GM23338 (cell line): ENCODE measurements around the gene SLFN5. TPM values are rescaled to one million over a fixed set of nuclear protein-coding genes. Genes with fewer than 3 reads are reported as not detected.

Source experiments
- ATAC-seq: fragments of 200-7000 bp; cut with Tn5 transposase; 3 replicates; pipeline ENCODE4 v1.9.1; 2020
- DNase-seq: peaks from one replicate; pipeline ENCODE4 v3.0.0-alpha.2; 2015; ENCODE audit warnings: low spot score
- H2AFZ ChIP-seq: fragments of 200-600 bp; sonication (generic); 2 replicates; pipeline ENCODE4 v1.8.0; 2016; ENCODE audit warnings: antibody characterized with exemption, mild to moderate bottlenecking, moderate library complexity
- H3F3A ChIP-seq: fragments of 200-600 bp; sonication (generic); replicated peaks from 2 replicates; pipeline ENCODE4 v1.8.0; 2017; ENCODE audit warnings: antibody characterized with exemption, mixed run types, low read depth
- H3K27ac ChIP-seq: fragments of 200-600 bp; sonication (generic); 2 replicates; pipeline ENCODE4 v1.6.1; 2016; ENCODE audit warnings: low read depth
- H3K27me3 ChIP-seq: fragments of 200-600 bp; sonication (generic); 2 replicates; pipeline ENCODE4 v1.8.0; 2016; ENCODE audit warnings: mild to moderate bottlenecking, mixed run types, moderate library complexity; ENCODE audit not compliant: insufficient read depth
- H3K36me3 ChIP-seq: fragments of 200-600 bp; sonication (generic); 2 replicates; pipeline ENCODE4 v1.8.0; 2016; ENCODE audit warnings: mild to moderate bottlenecking; ENCODE audit not compliant: insufficient read depth
- H3K4me1 ChIP-seq: fragments of 200-600 bp; sonication (generic); 2 replicates; pipeline ENCODE4 v1.8.0; 2016; ENCODE audit warnings: mild to moderate bottlenecking, moderate library complexity; ENCODE audit not compliant: insufficient read depth
- H3K4me2 ChIP-seq: fragments of 200-600 bp; sonication (generic); 2 replicates; pipeline ENCODE4 v1.7.1; 2017; ENCODE audit warnings: mixed run types
- H3K4me3 ChIP-seq: fragments of 200-600 bp; sonication (generic); 2 replicates; pipeline ENCODE4 v1.6.1; 2016; ENCODE audit warnings: mixed run types
- H3K79me2 ChIP-seq: fragments of 200-600 bp; sonication (generic); replicated peaks from 2 replicates; pipeline ENCODE4 v1.8.0; 2017; ENCODE audit warnings: mild to moderate bottlenecking; ENCODE audit not compliant: insufficient read depth
- H3K9me2 ChIP-seq: fragments of 200-600 bp; sonication (generic); 2 replicates; pipeline ENCODE4 v1.8.0; 2017; ENCODE audit not compliant: insufficient read depth
- H4K20me1 ChIP-seq: fragments of 200-600 bp; sonication (generic); replicated peaks from 2 replicates; pipeline ENCODE4 v1.8.0; 2017; ENCODE audit warnings: mild to moderate bottlenecking; ENCODE audit not compliant: insufficient read depth
- H3K27ac Mint-ChIP-seq: 2 replicates; pipeline ENCODE4 v1.8.0; 2020; ENCODE audit warnings: inconsistent platforms, mild to moderate bottlenecking, moderate library complexity, mixed read lengths
- H3K27me3 Mint-ChIP-seq: 3 replicates; pipeline ENCODE4 v1.8.0; 2022; ENCODE audit warnings: low read depth, mild to moderate bottlenecking, moderate library complexity, mixed read lengths, inconsistent platforms; ENCODE audit not compliant: insufficient read depth, poor library complexity
- H3K36me3 Mint-ChIP-seq: 3 replicates; pipeline ENCODE4 v1.8.0; 2021; ENCODE audit warnings: low read depth, mild to moderate bottlenecking, inconsistent platforms, moderate library complexity, mixed read lengths
- H3K4me1 Mint-ChIP-seq: 3 replicates; pipeline ENCODE4 v1.8.0; 2020; ENCODE audit warnings: mild to moderate bottlenecking, inconsistent platforms, mixed read lengths
- H3K4me3 Mint-ChIP-seq: 3 replicates; pipeline ENCODE4 v1.8.0; 2021; ENCODE audit warnings: moderate library complexity, mild to moderate bottlenecking, inconsistent platforms, mixed read lengths
- H3K9me3 Mint-ChIP-seq: 3 replicates; pipeline ENCODE4 v1.8.0; 2020; ENCODE audit warnings: moderate library complexity, mild to moderate bottlenecking, inconsistent platforms, mixed read lengths
- CREB1 ChIP-seq: fragments of 250-450 bp; sonication (Bioruptor Pico); IDR thresholded peaks from 2 replicates; pipeline ENCODE4 v1.5.0; 2020; ENCODE audit warnings: low read depth, mild to moderate bottlenecking, moderate library complexity
- CTCF ChIP-seq, 2 experiments: fragments of 200-600 bp in 1 of 2; sonication (generic) in 1 of 2; conservative IDR thresholded peaks; 2 replicates each; pipeline versions ENCODE4 v1.5.1 to v1.6.1; 2016 to 2017; ENCODE audit warnings: antibody characterized with exemption in 2 of 2, low read depth in 2 of 2, mild to moderate bottlenecking in 2 of 2, moderate library complexity in 1 of 2
- EZH2 ChIP-seq: fragments of 200-600 bp; sonication (generic); IDR thresholded peaks from one replicate; pipeline ENCODE4 v1.8.0; 2017; ENCODE audit warnings: antibody characterized with exemption, mild to moderate bottlenecking, low read depth; ENCODE audit not compliant: unreplicated experiment
- EZH2phosphoT487 ChIP-seq: fragments of 200-600 bp; sonication (generic); IDR thresholded peaks from one replicate; pipeline ENCODE4 v1.8.1; 2018; ENCODE audit warnings: antibody characterized with exemption; ENCODE audit not compliant: unreplicated experiment
- JUNB ChIP-seq: IDR thresholded peaks from one replicate; pipeline ENCODE4 v1.6.1; 2016; ENCODE audit warnings: antibody characterized with exemption; ENCODE audit not compliant: unreplicated experiment
- POLR2AphosphoS5 ChIP-seq: IDR thresholded peaks from 2 replicates; pipeline ENCODE4 v1.6.1; 2016; ENCODE audit warnings: antibody characterized with exemption, low read depth
- STAT1 ChIP-seq: IDR thresholded peaks from one replicate; pipeline ENCODE4 v1.6.1; 2016; ENCODE audit warnings: antibody characterized with exemption; ENCODE audit not compliant: unreplicated experiment
- ZNF331 ChIP-seq: fragments of 250-450 bp; sonication (Bioruptor Pico); IDR thresholded peaks from 2 replicates; pipeline ENCODE4 v1.5.0; 2020; ENCODE audit warnings: low read depth, mild to moderate bottlenecking, moderate library complexity
- polyA plus RNA-seq: library from polyadenylated mRNA; unstranded; fragments of >200 nt; fragmentation: Nextera tagmentation; extraction: Ambion mirVana; gene quantifications from 2 replicates; pipeline ENCODE4 v1.2.1, GENCODE V29; 2016
- total RNA-seq: library from RNA; depleted of rRNA; stranded (reverse); fragments of >200 nt; shearing (Covaris generic); gene quantifications from 2 replicates; pipeline ENCODE4 v1.2.3, GENCODE V29; 2014
- TF ChIP-seq, protein P1 (sequence below): fragments of 250-450 bp; sonication (Bioruptor Pico); IDR thresholded peaks from 2 replicates; pipeline ENCODE4 v1.5.0; 2020; ENCODE audit warnings: mild to moderate bottlenecking, moderate library complexity
- TF ChIP-seq, protein P2 (sequence below): IDR thresholded peaks from one replicate; pipeline ENCODE4 v1.6.1; 2018; ENCODE audit warnings: antibody characterized with exemption; ENCODE audit not compliant: unreplicated experiment
- TF ChIP-seq, protein P3 (sequence below): IDR thresholded peaks from 2 replicates; pipeline ENCODE4 v1.6.1; 2016; ENCODE audit warnings: antibody characterized with exemption

SLFN5 gene
- total and polyA plus RNA-seq, 2 experiments from 2014 or later, result 1.4 to 6.4 TPM

DNA sequence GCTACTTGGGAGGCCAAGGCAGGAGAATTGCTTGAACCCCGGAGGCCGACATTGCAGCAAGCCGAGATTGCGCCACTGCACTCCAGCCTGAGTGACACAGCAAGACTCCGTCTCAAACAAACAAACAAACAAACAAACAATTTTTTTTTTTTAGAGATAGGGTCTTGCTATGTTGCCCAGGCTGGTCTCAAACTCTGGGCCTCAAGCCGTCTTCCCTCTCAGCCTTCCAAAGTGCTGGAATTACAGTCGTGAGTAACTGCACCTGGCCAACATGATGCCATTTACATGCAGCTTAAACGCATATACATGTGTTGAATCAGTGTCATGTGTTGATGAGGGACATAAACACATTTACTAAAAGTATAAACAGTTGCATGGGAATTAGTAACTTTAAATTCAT is 2.0 kb upstream of the SLFN5 start (continued):
- TF ChIP-seq, protein P1, sequence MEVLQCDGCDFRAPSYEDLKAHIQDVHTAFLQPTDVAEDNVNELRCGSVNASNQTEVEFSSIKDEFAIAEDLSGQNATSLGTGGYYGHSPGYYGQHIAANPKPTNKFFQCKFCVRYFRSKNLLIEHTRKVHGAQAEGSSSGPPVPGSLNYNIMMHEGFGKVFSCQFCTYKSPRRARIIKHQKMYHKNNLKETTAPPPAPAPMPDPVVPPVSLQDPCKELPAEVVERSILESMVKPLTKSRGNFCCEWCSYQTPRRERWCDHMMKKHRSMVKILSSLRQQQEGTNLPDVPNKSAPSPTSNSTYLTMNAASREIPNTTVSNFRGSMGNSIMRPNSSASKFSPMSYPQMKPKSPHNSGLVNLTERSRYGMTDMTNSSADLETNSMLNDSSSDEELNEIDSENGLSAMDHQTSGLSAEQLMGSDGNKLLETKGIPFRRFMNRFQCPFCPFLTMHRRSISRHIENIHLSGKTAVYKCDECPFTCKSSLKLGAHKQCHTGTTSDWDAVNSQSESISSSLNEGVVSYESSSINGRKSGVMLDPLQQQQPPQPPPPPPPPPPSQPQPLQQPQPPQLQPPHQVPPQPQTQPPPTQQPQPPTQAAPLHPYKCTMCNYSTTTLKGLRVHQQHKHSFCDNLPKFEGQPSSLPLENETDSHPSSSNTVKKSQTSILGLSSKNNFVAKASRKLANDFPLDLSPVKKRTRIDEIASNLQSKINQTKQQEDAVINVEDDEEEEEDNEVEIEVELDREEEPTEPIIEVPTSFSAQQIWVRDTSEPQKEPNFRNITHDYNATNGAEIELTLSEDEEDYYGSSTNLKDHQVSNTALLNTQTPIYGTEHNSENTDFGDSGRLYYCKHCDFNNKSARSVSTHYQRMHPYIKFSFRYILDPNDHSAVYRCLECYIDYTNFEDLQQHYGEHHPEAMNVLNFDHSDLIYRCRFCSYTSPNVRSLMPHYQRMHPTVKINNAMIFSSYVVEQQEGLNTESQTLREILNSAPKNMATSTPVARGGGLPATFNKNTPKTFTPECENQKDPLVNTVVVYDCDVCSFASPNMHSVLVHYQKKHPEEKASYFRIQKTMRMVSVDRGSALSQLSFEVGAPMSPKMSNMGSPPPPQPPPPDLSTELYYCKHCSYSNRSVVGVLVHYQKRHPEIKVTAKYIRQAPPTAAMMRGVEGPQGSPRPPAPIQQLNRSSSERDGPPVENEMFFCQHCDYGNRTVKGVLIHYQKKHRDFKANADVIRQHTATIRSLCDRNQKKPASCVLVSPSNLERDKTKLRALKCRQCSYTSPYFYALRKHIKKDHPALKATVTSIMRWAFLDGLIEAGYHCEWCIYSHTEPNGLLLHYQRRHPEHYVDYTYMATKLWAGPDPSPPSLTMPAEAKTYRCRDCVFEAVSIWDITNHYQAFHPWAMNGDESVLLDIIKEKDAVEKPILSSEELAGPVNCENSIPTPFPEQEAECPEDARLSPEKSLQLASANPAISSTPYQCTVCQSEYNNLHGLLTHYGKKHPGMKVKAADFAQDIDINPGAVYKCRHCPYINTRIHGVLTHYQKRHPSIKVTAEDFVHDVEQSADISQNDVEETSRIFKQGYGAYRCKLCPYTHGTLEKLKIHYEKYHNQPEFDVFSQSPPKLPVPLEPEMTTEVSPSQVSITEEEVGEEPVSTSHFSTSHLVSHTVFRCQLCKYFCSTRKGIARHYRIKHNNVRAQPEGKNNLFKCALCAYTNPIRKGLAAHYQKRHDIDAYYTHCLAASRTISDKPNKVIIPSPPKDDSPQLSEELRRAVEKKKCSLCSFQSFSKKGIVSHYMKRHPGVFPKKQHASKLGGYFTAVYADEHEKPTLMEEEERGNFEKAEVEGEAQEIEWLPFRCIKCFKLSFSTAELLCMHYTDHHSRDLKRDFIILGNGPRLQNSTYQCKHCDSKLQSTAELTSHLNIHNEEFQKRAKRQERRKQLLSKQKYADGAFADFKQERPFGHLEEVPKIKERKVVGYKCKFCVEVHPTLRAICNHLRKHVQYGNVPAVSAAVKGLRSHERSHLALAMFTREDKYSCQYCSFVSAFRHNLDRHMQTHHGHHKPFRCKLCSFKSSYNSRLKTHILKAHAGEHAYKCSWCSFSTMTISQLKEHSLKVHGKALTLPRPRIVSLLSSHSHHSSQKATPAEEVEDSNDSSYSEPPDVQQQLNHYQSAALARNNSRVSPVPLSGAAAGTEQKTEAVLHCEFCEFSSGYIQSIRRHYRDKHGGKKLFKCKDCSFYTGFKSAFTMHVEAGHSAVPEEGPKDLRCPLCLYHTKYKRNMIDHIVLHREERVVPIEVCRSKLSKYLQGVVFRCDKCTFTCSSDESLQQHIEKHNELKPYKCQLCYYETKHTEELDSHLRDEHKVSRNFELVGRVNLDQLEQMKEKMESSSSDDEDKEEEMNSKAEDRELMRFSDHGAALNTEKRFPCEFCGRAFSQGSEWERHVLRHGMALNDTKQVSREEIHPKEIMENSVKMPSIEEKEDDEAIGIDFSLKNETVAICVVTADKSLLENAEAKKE, result no peak
- no peak for TF ChIP-seq POLR2AphosphoS5
- TF ChIP-seq EZH2phosphoT487, result no peak

GRCh38 chr17:35241520-35241919 is 1.4 kb upstream of the SLFN5 start:
- no peak for ATAC-seq
- peak overlapping the region; percentile 95 for H3K4me2 ChIP-seq
- H4K20me1 ChIP-seq, result no peaks in the 10 kb centered on the region
- no peaks in the 10 kb centered on the region for H3K36me3 ChIP-seq
- no peaks in the 10 kb centered on the region for H3K79me2 ChIP-seq
- DNase-seq, result peak; percentile 15
- Mint-ChIP-seq H3K4me3 (peak overlapping the region; percentile 94), H3K4me1 (peaks cover 22% of the 10 kb centered on the region), H3K27ac (no peak overlapping the region), H3K27me3 (peaks cover 12% of the 10 kb centered on the region), H3K9me3 (no peaks in the 10 kb centered on the region), H3K36me3 (no peaks in the 10 kb centered on the region)
- peaks cover 7% of the 10 kb centered on the region; the same call in 1 of the 2 replicates for H3F3A ChIP-seq
- peaks cover 11% of the 10 kb centered on the region; the same call in 1 of the 2 replicates for H3K27me3 ChIP-seq
- no peaks in the 10 kb centered on the region for H3K9me2 ChIP-seq
- peak overlapping the region; percentile 88 for H2AFZ ChIP-seq
- H3K27ac ChIP-seq, result no peak overlapping the region
- H3K4me1 ChIP-seq, result peaks cover 19% of the 10 kb centered on the region; the same call in 1 of the 2 replicates
- H3K4me3 ChIP-seq, result peak overlapping the region; percentile 88
- no peak for TF ChIP-seq EZH2
- TF ChIP-seq ZNF331 (CRISPR knock-in tag), result no peak
- TF ChIP-seq, protein P2, sequence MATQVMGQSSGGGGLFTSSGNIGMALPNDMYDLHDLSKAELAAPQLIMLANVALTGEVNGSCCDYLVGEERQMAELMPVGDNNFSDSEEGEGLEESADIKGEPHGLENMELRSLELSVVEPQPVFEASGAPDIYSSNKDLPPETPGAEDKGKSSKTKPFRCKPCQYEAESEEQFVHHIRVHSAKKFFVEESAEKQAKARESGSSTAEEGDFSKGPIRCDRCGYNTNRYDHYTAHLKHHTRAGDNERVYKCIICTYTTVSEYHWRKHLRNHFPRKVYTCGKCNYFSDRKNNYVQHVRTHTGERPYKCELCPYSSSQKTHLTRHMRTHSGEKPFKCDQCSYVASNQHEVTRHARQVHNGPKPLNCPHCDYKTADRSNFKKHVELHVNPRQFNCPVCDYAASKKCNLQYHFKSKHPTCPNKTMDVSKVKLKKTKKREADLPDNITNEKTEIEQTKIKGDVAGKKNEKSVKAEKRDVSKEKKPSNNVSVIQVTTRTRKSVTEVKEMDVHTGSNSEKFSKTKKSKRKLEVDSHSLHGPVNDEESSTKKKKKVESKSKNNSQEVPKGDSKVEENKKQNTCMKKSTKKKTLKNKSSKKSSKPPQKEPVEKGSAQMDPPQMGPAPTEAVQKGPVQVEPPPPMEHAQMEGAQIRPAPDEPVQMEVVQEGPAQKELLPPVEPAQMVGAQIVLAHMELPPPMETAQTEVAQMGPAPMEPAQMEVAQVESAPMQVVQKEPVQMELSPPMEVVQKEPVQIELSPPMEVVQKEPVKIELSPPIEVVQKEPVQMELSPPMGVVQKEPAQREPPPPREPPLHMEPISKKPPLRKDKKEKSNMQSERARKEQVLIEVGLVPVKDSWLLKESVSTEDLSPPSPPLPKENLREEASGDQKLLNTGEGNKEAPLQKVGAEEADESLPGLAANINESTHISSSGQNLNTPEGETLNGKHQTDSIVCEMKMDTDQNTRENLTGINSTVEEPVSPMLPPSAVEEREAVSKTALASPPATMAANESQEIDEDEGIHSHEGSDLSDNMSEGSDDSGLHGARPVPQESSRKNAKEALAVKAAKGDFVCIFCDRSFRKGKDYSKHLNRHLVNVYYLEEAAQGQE, result no peak
- TF ChIP-seq CREB1 (CRISPR knock-in tag), result no peak
- TF ChIP-seq, protein P3, sequence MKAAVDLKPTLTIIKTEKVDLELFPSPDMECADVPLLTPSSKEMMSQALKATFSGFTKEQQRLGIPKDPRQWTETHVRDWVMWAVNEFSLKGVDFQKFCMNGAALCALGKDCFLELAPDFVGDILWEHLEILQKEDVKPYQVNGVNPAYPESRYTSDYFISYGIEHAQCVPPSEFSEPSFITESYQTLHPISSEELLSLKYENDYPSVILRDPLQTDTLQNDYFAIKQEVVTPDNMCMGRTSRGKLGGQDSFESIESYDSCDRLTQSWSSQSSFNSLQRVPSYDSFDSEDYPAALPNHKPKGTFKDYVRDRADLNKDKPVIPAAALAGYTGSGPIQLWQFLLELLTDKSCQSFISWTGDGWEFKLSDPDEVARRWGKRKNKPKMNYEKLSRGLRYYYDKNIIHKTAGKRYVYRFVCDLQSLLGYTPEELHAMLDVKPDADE, result no peak
- TF ChIP-seq CTCF (conservative IDR thresholded peaks at IDR 0.05; ENCODE audit: low read depth in 2 of 2), result no peak
- TF ChIP-seq STAT1, result no peak
- no peak for TF ChIP-seq JUNB
- TF ChIP-seq EZH2phosphoT487, result no peak
- no peak for TF ChIP-seq POLR2AphosphoS5
